ENCODE measurements around the gene C2orf49. TPM values are rescaled to one million over a fixed set of nuclear protein-coding genes. Genes with fewer than 3 reads are reported as not detected.
A peak's percentile ranks its signal among the peaks of the same experiment; 100 is the strongest.

Gene C2orf49
- total RNA-seq, 6 experiments from 2014 or later: 17.7 to 25.4 (median 20.0) TPM

- peak; percentile 37 for TF ChIP-seq CTCF (IDR thresholded peaks at IDR 0.05)
These were observed 38.0 kb upstream of the C2orf49 start for GRCh38 chr2:105299290-105299689.

GRCh38 chr2:105301646-105302045, 35.7 kb upstream of the C2orf49 start:
- Mint-ChIP-seq H3K27ac (no peak overlapping the region), H3K27me3 (ENCODE audit: insufficient read depth) (peaks cover 3% of the 10 kb centered on the region; the same call in 1 of the 2 replicates), H3K4me3 (no peak overlapping the region), H3K4me1 (ENCODE audit: low read depth) (no peaks in the 10 kb centered on the region), H3K36me3 (ENCODE audit: low read depth) (peaks cover 18% of the 10 kb centered on the region; the same call in 1 of the 2 replicates), H3K9me3 (no peaks in the 10 kb centered on the region)
- DNase-seq: no peak
- TF ChIP-seq CTCF (IDR thresholded peaks at IDR 0.05): no peak

More at GRCh38 chr2:105299290-105299689, 38.0 kb upstream of the C2orf49 start:
- H3K4me1 Mint-ChIP-seq (ENCODE audit: low read depth): no peaks in the 10 kb centered on the region
- no peak overlapping the region for H3K27ac Mint-ChIP-seq
- DNase-seq: no peak
- H3K9me3 Mint-ChIP-seq: no peaks in the 10 kb centered on the region
- no peak overlapping the region for H3K4me3 Mint-ChIP-seq
- H3K36me3 Mint-ChIP-seq (ENCODE audit: low read depth): peaks cover 18% of the 10 kb centered on the region; the same call in 1 of the 2 replicates
- peaks cover 3% of the 10 kb centered on the region; the same call in 1 of the 2 replicates for H3K27me3 Mint-ChIP-seq (ENCODE audit: insufficient read depth)

GRCh38 chr2:105307146-105307545, 30.2 kb upstream of the C2orf49 start:
- DNase-seq: no peak
- Mint-ChIP-seq H3K27ac (no peak overlapping the region), H3K36me3 (ENCODE audit: low read depth) (peaks cover 9% of the 10 kb centered on the region; the same call in 1 of the 2 replicates), H3K27me3 (ENCODE audit: insufficient read depth) (peaks cover 3% of the 10 kb centered on the region; the same call in 1 of the 2 replicates), H3K4me3 (no peak overlapping the region), H3K9me3 (no peaks in the 10 kb centered on the region), H3K4me1 (ENCODE audit: low read depth) (no peaks in the 10 kb centered on the region)
- no peak for TF ChIP-seq CTCF (IDR thresholded peaks at IDR 0.05)

- Mint-ChIP-seq H3K4me3 (no peak overlapping the region), H3K27ac (no peak overlapping the region), H3K36me3 (ENCODE audit: low read depth) (peaks cover 9% of the 10 kb centered on the region; the same call in 1 of the 2 replicates), H3K9me3 (no peaks in the 10 kb centered on the region), H3K27me3 (ENCODE audit: insufficient read depth) (peaks cover 3% of the 10 kb centered on the region; the same call in 1 of the 2 replicates), H3K4me1 (ENCODE audit: low read depth) (no peaks in the 10 kb centered on the region)
- TF ChIP-seq CTCF (IDR thresholded peaks at IDR 0.05): no peak
- DNase-seq: no peak
These were observed 29.8 kb upstream of the C2orf49 start for GRCh38 chr2:105307550-105307949.

- Mint-ChIP-seq H3K27ac (no peak overlapping the region), H3K4me3 (no peak overlapping the region), H3K4me1 (ENCODE audit: low read depth) (no peaks in the 10 kb centered on the region), H3K9me3 (no peaks in the 10 kb centered on the region), H3K36me3 (ENCODE audit: low read depth) (peaks cover 9% of the 10 kb centered on the region; the same call in 1 of the 2 replicates), H3K27me3 (ENCODE audit: insufficient read depth) (peaks cover 3% of the 10 kb centered on the region; the same call in 1 of the 2 replicates)
- no peak for DNase-seq
- no peak for TF ChIP-seq CTCF (IDR thresholded peaks at IDR 0.05)
These were observed 29.4 kb upstream of the C2orf49 start for GRCh38 chr2:105307962-105308361.

Data from HFFc6 (cell line).